Measurements from ENCODE around the gene ATP11A.

DNA sequence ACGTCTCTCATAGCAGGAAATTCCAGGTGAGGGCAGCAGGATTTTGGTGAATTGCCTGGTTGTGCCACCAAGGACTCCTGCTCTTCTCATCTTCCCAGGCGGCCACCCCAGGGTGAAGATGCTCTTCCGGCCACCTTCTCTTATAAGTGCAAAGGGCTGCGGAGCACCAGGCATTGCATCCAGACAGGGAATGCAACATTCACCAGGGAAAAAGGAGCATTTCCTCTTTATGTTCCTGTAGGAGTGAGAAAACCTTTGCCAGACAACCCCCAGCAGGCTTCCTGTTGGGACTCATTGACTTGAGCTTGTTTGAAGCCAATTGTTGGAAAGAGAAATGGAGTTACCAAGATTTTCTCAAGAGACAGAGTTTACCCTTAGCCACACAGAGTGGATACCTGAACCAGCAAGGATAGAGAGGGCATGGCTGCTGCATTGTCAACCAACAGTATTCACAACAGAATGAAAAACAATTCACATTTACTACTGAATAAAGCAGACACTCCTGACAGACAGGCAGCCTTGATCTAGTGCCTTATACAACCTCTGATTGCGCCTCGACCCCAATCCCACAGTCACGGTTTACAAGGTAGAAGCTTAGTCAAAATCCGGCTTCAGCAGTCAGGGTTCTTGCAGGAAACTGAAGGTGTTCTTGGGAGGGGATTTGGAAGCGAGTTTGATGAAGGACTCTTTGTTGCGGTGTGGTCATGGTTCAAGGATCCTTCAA is 1.8 kb upstream of the ATP11A start:
- TF ChIP-seq BHLHE40 (IDR thresholded peaks at IDR 0.05; ENCODE audit: borderline replicate concordance in 1 of 2, low read depth in 2 of 2, low read length in 1 of 2) (no peak), JUNB (IDR thresholded peaks at IDR 0.05) (no peak), ASH2L (IDR thresholded peaks at IDR 0.05; ENCODE audit: borderline replicate concordance, low read depth) (no peak), TAF1 (IDR thresholded peaks at IDR 0.05; ENCODE audit: borderline replicate concordance, low read depth, low read length) (no peak), BMI1 (IDR thresholded peaks at IDR 0.05; ENCODE audit: borderline replicate concordance) (no peak), ATF7 (IDR thresholded peaks at IDR 0.05; ENCODE audit: low read depth) (no peak), SMC3 (IDR thresholded peaks at IDR 0.05; ENCODE audit: borderline replicate concordance, low read length) (no peak), EP300 (IDR thresholded peaks at IDR 0.05; ENCODE audit: borderline replicate concordance in 1 of 2, control insufficient read depth in 1 of 2, low read depth in 2 of 2, low read length in 2 of 2) (no peak)
- TF ChIP-seq, protein P1, sequence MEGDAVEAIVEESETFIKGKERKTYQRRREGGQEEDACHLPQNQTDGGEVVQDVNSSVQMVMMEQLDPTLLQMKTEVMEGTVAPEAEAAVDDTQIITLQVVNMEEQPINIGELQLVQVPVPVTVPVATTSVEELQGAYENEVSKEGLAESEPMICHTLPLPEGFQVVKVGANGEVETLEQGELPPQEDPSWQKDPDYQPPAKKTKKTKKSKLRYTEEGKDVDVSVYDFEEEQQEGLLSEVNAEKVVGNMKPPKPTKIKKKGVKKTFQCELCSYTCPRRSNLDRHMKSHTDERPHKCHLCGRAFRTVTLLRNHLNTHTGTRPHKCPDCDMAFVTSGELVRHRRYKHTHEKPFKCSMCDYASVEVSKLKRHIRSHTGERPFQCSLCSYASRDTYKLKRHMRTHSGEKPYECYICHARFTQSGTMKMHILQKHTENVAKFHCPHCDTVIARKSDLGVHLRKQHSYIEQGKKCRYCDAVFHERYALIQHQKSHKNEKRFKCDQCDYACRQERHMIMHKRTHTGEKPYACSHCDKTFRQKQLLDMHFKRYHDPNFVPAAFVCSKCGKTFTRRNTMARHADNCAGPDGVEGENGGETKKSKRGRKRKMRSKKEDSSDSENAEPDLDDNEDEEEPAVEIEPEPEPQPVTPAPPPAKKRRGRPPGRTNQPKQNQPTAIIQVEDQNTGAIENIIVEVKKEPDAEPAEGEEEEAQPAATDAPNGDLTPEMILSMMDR (IDR thresholded peaks at IDR 0.05 in 2 of 3, conservative IDR thresholded peaks at IDR 0.05 in 1 of 3; ENCODE audit: control insufficient read depth in 2 of 3, extremely low read depth in 1 of 3, insufficient read depth in 1 of 3, low read depth in 3 of 3, low read length in 3 of 3) = no peak

All from GM12878 (cell line).